ENCODE measurements around the gene KAZN. TPM values are rescaled to one million over a fixed set of nuclear protein-coding genes. Genes with fewer than 3 reads are reported as not detected.

Gene KAZN
- total and polyA plus RNA-seq, 12 donors: 1.1 to 6.5 (median 1.9) TPM

DNA sequence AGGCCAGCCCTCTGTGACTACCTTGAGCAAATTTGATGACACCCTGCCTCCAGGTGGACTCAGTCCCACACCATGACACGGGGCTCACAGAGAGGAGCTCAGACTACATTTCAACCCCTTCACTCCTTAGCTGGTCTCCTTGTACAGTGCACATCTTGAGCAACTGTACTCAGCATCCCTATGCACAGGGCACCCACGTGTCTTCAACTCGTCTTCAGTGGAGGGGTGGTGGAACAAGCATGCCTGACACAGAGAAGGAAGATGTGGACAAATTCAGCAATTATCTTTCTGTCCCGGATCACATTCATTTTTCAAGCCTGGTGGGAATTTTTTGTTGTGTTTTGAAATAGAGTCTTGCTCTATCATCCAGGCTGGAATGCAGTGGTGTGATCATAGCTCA, 213.7 kb downstream of the KAZN start:
- no peak overlapping the region for H3K4me3 ChIP-seq
- no peak overlapping the region for H3K27ac ChIP-seq
- H3K27me3 ChIP-seq: peaks cover 0 to under 1% (median 0%) of the 10 kb centered on the region in 7 donors
- DNase-seq: no peak
- no peaks in the 10 kb centered on the region for H3K36me3 ChIP-seq
- 85 to 88% methylated on average over 4 of the region's 4 CpGs for WGBS, 2 donors
- H3K4me1 ChIP-seq: peaks cover 0 to 9% (median 0%) of the 10 kb centered on the region in 9 donors
- TF ChIP-seq, protein P1, sequence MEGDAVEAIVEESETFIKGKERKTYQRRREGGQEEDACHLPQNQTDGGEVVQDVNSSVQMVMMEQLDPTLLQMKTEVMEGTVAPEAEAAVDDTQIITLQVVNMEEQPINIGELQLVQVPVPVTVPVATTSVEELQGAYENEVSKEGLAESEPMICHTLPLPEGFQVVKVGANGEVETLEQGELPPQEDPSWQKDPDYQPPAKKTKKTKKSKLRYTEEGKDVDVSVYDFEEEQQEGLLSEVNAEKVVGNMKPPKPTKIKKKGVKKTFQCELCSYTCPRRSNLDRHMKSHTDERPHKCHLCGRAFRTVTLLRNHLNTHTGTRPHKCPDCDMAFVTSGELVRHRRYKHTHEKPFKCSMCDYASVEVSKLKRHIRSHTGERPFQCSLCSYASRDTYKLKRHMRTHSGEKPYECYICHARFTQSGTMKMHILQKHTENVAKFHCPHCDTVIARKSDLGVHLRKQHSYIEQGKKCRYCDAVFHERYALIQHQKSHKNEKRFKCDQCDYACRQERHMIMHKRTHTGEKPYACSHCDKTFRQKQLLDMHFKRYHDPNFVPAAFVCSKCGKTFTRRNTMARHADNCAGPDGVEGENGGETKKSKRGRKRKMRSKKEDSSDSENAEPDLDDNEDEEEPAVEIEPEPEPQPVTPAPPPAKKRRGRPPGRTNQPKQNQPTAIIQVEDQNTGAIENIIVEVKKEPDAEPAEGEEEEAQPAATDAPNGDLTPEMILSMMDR (IDR thresholded peaks at IDR 0.05): no peak
- H3K9me3 ChIP-seq: peaks cover 0 to 20% (median 5%) of the 10 kb centered on the region in 11 donors
- no peak for ATAC-seq
- intact Hi-C loops (cut with DNase I): no loop called here

DNA sequence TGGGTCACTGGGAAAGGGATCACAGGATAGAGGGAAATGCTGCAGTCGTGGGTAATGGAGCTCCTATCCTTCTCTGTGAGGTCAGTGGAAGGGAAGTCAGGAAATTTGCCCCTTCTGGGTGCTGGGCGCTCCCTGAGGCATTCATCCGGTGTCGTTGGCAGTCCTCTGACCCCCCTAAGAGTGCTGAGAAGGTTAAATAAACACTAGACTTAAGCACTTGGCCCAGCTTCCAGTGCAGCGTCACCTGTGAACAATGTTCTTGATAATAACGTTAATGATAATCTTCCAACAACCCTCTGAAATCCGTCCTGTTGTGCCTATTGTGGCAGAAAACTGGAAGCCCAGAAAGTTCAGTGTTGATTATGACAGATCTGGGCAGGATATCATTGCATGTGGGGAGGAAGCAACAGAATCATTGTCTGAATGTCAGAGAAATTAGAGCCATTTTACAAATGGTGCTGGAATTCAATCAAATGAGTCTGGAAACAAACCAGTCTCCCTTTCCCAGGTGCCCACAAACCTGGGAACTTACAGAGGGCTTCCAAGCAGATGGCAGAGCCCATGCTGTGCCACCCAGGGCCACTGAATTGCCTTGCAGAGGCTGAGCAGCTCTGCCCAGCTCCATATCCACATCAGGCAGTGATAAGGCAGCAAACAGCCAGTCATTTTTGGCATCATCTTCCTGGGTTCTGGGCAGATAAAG, 216.8 kb downstream of the KAZN start:
- Histone ChIP-seq H3K9me3 (peaks cover 0 to 4% (median 0%) of the 10 kb centered on the region in 11 donors), H3K27me3 (peaks cover 0 to 4% (median 0%) of the 10 kb centered on the region in 7 donors), H3K4me3 (no peak overlapping the region), H3K27ac (no peak overlapping the region), H3K4me1 (peaks cover 0 to 9% (median 0%) of the 10 kb centered on the region in 9 donors), H3K36me3 (no peaks in the 10 kb centered on the region)
- TF ChIP-seq, protein P1 (IDR thresholded peaks at IDR 0.05): no peak
- peak in 1 of 8 donors; percentile 13 for ATAC-seq
- no peak for DNase-seq
- intact Hi-C loops (cut with DNase I): no loop called here
- 17 to 18% methylated on average over 7 of the region's 7 CpGs for WGBS, 2 donors

DNA sequence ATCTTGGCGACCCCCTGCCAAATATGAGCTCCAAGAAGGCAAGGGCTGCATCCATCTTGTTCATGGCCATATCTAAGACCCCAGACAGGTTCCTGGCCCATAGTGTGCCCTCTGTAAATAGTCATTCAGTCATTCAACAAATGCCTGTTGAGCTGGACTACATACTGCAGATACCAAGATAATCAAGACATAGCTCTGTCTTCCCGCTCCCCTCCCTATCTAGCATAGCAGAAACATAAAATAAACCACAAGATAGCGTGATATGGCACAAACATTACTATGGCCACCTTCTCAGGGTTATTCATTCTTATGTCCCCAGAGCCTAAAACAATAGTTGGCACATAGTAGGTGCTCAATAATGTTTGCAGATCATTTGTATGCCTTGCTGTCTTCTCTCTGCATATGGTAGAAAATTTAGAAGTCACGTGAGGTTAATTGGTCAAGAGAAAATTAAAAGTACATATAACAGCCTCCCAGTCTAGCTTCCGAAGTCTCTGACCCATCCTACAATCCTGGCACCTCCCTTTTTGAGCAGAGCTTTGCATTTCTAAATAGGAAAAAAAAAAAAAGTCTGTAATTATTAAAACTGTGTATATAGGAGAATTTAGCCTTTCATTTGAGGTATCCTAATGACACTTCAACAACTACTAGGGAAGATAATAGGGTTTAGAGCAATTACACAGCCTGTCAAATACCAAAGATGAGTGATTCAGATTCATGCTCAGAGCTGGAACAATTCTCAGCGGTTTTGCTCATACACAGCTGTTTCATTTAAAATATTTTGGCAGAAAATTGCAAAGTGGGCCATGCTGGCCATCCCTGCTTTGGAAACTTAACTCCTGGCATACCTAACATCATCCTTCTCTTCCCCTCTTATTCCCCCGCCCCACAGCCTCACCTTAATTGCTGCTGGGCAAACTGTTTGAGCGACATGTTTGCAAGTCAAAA, 219.0 kb downstream of the KAZN start:
- no peak for ATAC-seq
- intact Hi-C loops (cut with DNase I): no loop called here

More for the DNA sequence above, 219.0 kb downstream of the KAZN start:
- Histone ChIP-seq H3K4me1 (peaks cover 0 to 9% (median 0%) of the 10 kb centered on the region in 9 donors), H3K4me3 (no peak overlapping the region), H3K9me3 (peaks cover 0 to 4% (median 0%) of the 10 kb centered on the region in 11 donors), H3K36me3 (no peaks in the 10 kb centered on the region), H3K27ac (no peak overlapping the region), H3K27me3 (peaks cover 0 to 15% (median 0%) of the 10 kb centered on the region in 7 donors)
- 76 to 85% methylated on average over 8 of the region's 8 CpGs for WGBS, 2 donors
- DNase-seq: no peak
- TF ChIP-seq, protein P1 (IDR thresholded peaks at IDR 0.05): no peak
